ENCODE results near the gene FYB1.
"Not testable (repeated sequence)": the region's sequence is repeated elsewhere in the genome, so short reads cannot be mapped to it uniquely, and the experiment has no call there.

FYB1 gene, protein sequence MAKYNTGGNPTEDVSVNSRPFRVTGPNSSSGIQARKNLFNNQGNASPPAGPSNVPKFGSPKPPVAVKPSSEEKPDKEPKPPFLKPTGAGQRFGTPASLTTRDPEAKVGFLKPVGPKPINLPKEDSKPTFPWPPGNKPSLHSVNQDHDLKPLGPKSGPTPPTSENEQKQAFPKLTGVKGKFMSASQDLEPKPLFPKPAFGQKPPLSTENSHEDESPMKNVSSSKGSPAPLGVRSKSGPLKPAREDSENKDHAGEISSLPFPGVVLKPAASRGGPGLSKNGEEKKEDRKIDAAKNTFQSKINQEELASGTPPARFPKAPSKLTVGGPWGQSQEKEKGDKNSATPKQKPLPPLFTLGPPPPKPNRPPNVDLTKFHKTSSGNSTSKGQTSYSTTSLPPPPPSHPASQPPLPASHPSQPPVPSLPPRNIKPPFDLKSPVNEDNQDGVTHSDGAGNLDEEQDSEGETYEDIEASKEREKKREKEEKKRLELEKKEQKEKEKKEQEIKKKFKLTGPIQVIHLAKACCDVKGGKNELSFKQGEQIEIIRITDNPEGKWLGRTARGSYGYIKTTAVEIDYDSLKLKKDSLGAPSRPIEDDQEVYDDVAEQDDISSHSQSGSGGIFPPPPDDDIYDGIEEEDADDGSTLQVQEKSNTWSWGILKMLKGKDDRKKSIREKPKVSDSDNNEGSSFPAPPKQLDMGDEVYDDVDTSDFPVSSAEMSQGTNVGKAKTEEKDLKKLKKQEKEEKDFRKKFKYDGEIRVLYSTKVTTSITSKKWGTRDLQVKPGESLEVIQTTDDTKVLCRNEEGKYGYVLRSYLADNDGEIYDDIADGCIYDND

GRCh38 chr5:39219437-39219836 is at the start of gene FYB1:
TSS of gene FYB1 (minus strand) at chr5:39219563. CDS start at chr5:39202960, 16,603 bp downstream.
- DNase-seq (ENCODE audit: low read depth in 2 of 2): no peak

GRCh38 chr5:39267186-39267585 is 47.8 kb upstream of the FYB1 start:
- DNase-seq (ENCODE audit: low read depth in 2 of 2): no peak

- DNase-seq (ENCODE audit: low read depth in 2 of 2): no peak
These were observed 47.1 kb upstream of the FYB1 start for GRCh38 chr5:39266442-39266841.

GRCh38 chr5:39264528-39264927 is 45.2 kb upstream of the FYB1 start:
- DNase-seq (ENCODE audit: low read depth in 2 of 2): no peak

DNA sequence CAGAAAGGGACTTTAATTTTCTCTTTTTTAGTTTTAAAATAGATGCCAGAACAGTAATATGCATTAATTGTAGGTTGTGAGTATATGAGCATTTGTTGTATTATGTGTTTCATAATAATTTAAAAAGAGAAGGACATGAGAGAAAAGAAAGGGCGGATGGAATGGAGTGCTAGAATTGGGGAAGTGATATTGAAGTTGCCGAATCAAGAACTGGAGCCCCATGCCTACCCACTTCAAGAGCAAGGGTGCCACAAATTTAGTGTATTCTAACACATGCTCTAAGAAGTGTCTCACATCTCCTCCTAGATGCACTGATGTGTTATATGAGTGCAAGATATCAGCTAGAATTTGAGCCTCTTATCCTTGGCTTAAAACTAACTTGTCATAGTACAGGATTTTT is 43.6 kb upstream of the FYB1 start:
- DNase-seq (ENCODE audit: low read depth in 2 of 2): no peak

DNA sequence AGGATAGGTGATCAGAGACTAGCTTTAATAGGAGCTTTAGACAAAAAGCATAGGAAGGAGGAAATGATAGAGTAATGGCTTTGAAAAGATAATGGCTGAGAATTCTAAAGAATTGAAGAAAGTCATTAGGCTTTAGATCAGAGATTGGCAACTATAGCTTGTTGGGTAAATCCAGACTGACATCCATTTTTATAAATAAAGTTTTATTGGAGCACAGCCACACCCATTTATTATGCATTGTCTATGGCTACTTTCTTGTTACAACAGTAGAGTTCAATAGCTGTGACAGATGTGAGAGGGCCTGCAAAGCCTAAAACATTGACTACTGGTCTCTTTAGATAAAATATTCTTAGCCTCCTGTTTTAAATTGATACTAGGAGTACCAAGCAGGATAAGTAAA is 40.7 kb upstream of the FYB1 start:
- no peak for DNase-seq (ENCODE audit: low read depth in 2 of 2)

- DNase-seq (ENCODE audit: low read depth in 2 of 2): no peak
These were observed 38.2 kb upstream of the FYB1 start for GRCh38 chr5:39257554-39257953.

DNA sequence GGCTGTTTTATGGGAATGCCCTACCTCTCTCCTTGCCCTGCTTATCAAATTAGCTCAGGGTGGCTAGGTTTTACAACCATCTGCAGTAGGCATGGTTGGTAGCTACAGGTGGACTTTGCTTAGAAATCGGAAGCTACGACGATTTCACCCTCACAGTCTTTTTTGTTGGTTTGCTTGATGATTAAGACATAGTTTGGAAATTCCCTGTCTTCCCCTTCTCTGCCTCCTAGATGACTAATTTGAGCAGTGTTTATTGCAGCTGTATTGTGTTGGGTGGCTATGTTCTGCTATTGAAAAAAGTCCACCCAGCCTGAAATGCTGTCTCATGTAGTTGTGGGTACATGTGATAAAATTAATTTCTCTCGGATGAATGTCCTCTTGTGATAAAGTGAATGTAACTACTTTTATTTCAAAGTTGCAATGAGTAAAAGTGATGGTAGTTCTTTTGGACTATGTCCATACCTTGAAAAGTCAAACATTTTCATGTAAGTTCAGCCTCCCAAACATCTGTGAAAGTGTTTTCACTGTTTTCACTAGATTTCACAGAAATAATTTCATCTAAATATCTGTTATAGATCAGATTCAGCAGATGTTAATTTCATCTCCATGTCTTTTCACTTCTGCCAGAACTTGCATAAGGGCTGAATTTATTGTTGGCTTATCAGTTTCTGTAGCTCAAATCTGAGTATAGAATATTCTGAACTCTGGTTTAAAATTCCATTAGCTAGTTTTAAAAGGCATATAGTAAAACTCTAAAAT is 37.3 kb upstream of the FYB1 start:
- DNase-seq (ENCODE audit: low read depth in 2 of 2): peak; percentile 8 to 9

DNA sequence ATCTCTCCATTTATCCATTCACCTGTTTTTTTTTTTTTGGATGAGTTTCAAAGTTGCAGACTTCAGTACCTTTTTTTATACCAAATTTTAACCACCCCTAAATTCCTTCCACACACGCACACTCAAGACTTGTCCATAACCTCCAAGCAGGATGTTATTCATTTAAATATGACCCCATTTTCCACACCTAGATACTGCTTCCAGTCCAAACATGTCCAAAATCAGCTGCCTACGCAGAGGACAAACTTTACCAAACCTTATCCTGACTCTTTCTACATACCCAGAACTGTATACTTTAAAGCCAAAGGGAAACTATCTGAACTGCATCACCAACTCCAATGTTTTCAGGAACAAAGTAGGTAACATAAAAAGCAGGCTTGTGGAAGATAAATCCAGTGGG is 36.0 kb upstream of the FYB1 start:
- no peak for DNase-seq (ENCODE audit: low read depth in 2 of 2)

DNA sequence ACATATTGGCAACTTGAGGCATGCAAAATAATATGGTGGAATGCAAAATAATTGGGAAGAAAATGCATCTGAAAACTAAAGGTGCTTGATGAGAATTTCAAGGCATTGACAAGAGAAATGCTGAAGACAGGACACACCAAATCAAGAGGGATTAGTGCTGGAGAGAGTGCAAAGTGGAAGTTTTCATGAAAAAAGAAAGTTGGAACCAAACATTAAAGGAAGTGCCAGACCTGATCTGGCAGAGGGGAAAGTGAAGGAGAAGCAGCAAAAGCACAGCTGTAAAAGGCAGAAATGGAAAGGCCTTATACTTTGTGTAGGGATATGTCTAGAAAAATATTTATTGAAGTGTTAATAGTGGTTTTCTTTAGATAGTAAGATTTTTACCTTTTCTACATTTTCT is 35.3 kb upstream of the FYB1 start:
- DNase-seq (ENCODE audit: low read depth in 2 of 2): no peak

DNA sequence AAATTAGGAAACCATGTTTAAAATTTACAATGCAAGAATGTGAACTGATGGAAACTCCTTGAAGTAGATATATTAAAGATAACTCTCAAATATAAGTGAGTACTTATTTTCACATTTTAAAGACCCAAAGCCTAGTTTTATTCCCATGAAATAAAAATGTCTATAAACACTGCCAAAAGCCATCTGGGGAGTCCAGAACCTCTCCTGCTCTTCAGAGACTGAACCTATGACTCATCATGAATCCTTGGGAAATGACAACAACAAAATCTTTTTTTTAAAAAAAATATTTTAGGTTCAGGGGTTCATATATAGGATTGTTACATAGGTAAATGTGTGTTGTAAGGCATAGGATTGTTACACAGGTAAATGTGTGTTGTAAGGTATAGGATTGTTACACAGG is 33.8 kb upstream of the FYB1 start:
- DNase-seq (ENCODE audit: low read depth in 2 of 2): no peak

DNA sequence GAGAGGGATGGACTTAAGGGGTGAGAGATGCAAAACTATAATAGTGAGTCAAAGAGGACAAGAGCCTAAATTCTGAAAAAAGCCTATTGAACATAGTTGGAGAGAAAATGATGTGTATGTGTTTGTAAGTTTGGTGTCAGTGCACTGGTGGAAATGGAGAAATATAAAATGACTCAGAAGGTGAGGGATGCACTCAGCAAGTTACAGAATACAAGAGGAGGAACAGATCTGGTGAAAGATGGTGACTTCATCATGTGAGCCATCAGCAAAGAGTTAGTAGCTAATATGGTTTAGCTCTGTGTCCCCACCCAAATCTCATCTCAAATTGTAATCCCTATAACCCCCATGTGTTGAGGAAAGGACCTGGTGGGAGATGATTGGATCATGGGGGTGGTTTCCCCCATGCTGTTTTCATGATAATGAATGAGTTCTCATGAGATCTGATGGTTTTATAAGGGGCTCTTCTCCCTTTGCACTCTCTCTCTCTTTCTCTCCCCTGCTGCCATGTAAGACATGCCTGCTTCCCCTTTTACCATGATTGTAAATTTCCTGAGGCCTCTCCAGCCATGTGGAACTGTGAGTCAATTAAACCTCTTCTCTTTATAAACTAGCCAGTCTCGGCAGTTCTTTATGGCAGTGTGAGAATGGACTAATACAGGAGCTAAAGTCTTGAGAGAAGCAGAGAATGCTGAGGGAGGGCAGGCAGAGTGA is 30.4 kb upstream of the FYB1 start:
- no peak for DNase-seq (ENCODE audit: low read depth in 2 of 2)

- no peak for DNase-seq (ENCODE audit: low read depth in 2 of 2)
These were observed 29.7 kb upstream of the FYB1 start for GRCh38 chr5:39249069-39249468.

DNA sequence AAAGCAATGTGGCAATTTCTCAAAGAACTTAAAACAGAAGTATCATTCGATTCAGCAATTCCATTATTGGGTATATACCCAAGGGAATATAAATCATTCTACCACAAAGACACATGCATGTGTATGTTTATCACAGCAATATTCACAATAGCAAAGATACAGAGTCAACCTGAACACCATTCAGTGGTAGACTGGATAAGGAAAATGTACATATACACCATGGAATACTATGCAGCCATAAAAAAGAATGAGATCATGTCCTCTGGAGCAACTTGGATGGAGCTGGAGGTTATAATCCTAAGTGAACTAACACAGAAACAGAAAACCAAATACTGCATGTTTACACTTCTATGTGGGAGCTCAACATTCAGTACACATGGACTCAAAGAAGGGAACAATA is 21.4 kb upstream of the FYB1 start:
- DNase-seq (ENCODE audit: low read depth in 2 of 2): no peak

DNA sequence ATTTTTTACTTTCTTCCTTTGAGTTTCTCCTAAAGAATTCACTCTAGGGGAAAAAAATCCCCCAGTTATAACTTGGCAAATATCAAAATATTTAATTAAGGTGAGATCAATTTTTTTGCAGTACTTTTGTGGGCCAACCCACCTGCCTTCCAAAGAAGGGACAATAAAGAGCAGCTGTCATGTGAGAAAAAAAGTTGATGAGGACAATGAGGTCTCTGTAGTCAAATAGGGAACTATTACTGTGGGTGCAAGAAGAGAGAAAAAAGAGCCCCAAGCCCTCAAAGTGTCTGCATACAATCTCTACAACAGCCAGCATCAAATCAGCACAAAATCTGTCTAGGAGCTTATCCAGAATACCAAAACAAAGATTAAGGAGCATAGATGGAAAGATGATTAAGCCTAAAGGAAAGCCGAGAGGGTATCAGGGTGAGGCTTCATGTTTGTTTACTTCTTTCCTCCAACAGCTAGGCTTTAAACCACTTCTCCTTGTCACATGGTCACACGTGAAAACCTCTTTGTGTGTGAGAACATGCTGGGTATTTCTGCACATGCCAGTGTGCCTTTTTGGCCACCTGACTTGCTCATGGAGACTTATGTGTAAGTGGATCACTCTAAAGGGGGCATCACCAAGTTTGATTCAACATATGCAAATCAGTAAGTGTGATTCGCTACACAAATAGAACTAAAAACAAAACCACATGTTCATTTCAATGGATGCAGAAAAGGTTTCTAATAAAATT is 19.2 kb upstream of the FYB1 start:
- no peak for DNase-seq (ENCODE audit: low read depth in 2 of 2)

DNA sequence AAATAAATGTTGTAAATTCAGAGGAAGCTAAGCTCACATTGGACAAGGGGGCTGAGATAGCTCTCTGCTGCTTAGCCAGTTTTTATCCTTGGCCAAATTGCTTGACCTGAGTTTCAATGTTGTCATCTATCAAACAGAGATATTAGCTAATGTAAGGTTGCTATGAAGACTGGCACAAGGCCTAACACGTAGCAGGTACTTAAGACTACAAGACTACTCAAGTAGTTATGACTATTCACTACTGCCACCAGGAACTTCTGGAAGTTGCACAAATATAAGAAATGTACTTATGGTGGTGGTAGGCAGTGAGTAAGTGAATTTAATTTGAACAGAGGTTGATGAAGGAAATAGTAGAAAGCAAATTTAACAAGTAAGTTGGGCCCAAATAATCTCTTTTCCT is 17.4 kb upstream of the FYB1 start:
- no peak for DNase-seq (ENCODE audit: low read depth in 2 of 2)

DNA sequence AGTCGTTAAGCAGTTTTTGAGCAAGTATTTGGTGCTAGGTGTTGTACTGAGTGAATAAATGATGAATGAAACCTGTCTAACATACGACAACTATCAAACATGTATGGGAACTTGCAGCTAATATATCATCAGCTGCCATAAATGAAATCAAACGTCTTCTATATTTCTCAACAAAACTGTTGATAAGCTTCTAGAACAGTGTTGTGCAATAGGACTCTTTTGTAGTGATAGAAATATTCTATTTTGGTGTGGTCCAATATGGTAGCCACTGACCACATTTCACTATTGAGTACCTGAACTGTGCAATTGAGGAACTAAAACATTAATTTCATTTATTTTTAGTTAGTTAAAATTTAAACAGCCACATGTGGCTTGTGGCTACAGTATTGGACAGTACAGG is 16.3 kb upstream of the FYB1 start:
- no peak for DNase-seq (ENCODE audit: low read depth in 2 of 2)

GRCh38 chr5:39234494-39234893 is 15.1 kb upstream of the FYB1 start:
- not testable (repeated sequence) for DNase-seq (ENCODE audit: low read depth in 2 of 2)

DNA sequence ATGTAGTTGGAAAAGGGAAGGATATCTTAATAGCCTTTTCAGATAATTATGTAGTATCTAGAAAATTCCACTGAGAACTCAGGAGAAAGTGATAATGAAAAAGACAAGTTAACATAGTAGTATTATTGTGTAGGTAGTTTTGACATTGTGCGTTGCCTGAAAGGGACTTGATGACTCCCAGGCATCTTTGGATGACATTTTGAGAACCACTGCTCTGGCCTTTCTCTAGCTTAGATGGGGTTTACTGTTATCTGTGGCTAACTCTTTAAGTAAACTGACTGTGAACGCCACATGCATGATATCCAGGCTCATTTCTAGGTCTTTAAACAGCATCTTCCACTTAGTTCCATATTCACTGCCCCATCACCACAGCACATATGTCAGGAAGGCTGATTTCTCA is 14.4 kb upstream of the FYB1 start:
- no peak for DNase-seq (ENCODE audit: low read depth in 2 of 2)

DNA sequence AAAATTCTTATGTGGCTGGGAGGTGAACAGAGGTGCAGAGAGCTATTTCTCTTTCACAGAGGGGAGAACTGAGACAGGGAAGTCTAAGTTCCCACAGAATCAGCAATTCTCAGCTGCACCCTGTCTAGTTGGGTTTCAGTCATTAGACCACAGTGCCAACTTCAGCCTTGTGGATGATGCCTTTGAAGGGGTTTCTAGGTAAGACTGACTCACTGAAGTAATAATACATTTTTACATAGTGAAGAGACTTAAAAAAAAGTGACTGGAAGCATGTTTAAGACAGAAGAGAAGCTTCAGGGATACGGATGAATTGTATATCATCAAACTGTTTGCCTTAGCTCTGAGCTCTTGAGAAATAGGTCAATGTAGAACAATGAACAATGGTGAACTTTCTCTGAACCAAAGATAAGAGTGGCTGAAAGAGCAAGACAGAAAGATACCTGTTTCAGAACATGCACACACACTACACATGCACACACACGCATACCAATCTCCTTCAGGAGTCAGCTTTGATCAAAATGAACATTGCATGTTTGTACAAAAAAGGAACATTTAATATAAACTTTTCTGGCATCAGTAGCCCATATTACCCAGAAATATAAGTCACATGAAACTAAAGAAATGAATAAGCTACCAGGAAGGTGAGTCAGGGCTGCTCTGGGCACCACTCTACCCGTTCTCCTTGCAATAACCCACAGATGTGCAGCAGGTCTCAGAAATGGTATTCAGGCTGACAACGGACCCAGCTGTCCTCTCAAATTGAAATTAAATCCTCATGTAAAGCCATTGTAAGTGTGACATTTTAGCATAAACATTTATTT is 12.6 kb upstream of the FYB1 start:
- DNase-seq (ENCODE audit: low read depth in 2 of 2): no peak
